K562 (cell line): Measurements from ENCODE around the gene SNTG2. TPM values are rescaled to one million over a fixed set of nuclear protein-coding genes. Genes with fewer than 3 reads are reported as not detected.

Experiments
- ATAC-seq: fragments of 200-7000 bp; cut with Tn5 transposase; 3 replicates; pipeline ENCODE4 v1.9.1; 2020; ENCODE audit warnings: moderate library complexity
- BruUV-seq: library from RNA; stranded (reverse); fragments of 400-500 nt; replicated peaks from 2 replicates; lab custom pipeline; 2021; lab: Mats Ljungman, UMichigan
- CTCF ChIA-PET: fragments of 300-600 bp; formaldehyde crosslinking; extraction: SDS; loops from one replicate; lab custom pipeline; 2021; ENCODE audit warnings: low intra/inter-chr PET ratio; lab: Yijun Ruan, JAX
- POLR2A ChIA-PET: fragments of 300-600, 350-650 bp; sonication (Branson Sonifier 250); formaldehyde crosslinking; extraction: SDS; loops from one replicate; lab custom pipeline; 2021; ENCODE audit warnings: antibody characterized with exemption, inconsistent platforms; lab: Yijun Ruan, JAX
- DNase-seq, 4 experiments: peaks; one replicate each; pipeline versions ENCODE4 v3.0.0 to v3.0.0-alpha.2; 2011 to 2018; ENCODE audit warnings: low spot score in 3 of 4, mixed read lengths in 3 of 4; ENCODE audit errors: extremely low read depth in 1 of 4
- FAIRE-seq: peaks from 2 replicates; lab custom pipeline; 2011; peaks lifted over from hg19 to GRCh38; lab: Jason Lieb, UNC
- H2AFZ ChIP-seq: 2 replicates; pipeline ENCODE4 v1.6.0; 2011; ENCODE audit warnings: low read depth, low read length, control low read depth, inconsistent platforms
- H3K27ac ChIP-seq: fragments of 200-600 bp; 3 replicates; pipeline ENCODE4 v1.8.0; 2011; ENCODE audit warnings: low read depth, mild to moderate bottlenecking, control low read depth, inconsistent platforms, low read length, moderate library complexity, mixed read lengths; ENCODE audit errors: extremely low read depth
- H3K27me3 ChIP-seq, 2 experiments: fragments of 300-600 bp in 1 of 2; 2 replicates in 1 of 2; 3 replicates in 1 of 2; pipeline versions ENCODE4 v1.6.0 to v1.8.0; 2011; ENCODE audit warnings: inconsistent platforms in 2 of 2, low read length in 2 of 2, mild to moderate bottlenecking in 1 of 2, mixed read lengths in 1 of 2, moderate library complexity in 1 of 2; ENCODE audit not compliant: control insufficient read depth in 2 of 2, insufficient read depth in 2 of 2
- H3K36me3 ChIP-seq: fragments of 300-600 bp; 3 replicates; pipeline ENCODE4 v1.8.0; 2011; ENCODE audit warnings: mild to moderate bottlenecking, low read length, inconsistent platforms; ENCODE audit not compliant: control insufficient read depth, insufficient read depth
- H3K4me1 ChIP-seq, 2 experiments: fragments of 200-600 bp in 1 of 2; replicated peaks in 1 of 2; 2 replicates in 1 of 2; 3 replicates in 1 of 2; pipeline versions ENCODE4 v1.5.1 to v1.8.0; 2011; ENCODE audit warnings: inconsistent platforms in 2 of 2, low read length in 2 of 2, mild to moderate bottlenecking in 1 of 2, mixed read lengths in 1 of 2, moderate library complexity in 1 of 2; ENCODE audit not compliant: control insufficient read depth in 2 of 2, insufficient read depth in 2 of 2
- H3K4me2 ChIP-seq: 2 replicates; pipeline ENCODE4 v1.6.1; 2011; ENCODE audit warnings: low read length, control low read depth, inconsistent platforms, mixed read lengths; ENCODE audit not compliant: insufficient read depth
- H3K4me3 ChIP-seq: fragments of 200-600 bp; sonication (generic), shearing (Covaris generic); 2 replicates; pipeline ENCODE4 v1.5.1; 2016; ENCODE audit warnings: control low read depth, inconsistent platforms
- H3K79me2 ChIP-seq: fragments of 200-600 bp; 3 replicates; pipeline ENCODE4 v1.8.0; 2011; ENCODE audit warnings: low read length, inconsistent platforms; ENCODE audit not compliant: control insufficient read depth, insufficient read depth
- H3K9ac ChIP-seq, 2 experiments: 2 replicates each; pipeline versions ENCODE4 v1.6.0 to v1.6.1; 2011; ENCODE audit warnings: low read depth in 2 of 2, low read length in 2 of 2, control low read depth in 1 of 2, inconsistent platforms in 1 of 2, mild to moderate bottlenecking in 1 of 2, mixed read lengths in 1 of 2; ENCODE audit not compliant: insufficient read depth in 1 of 2
- H3K9me1 ChIP-seq: one replicate; pipeline ENCODE4 v1.6.0; 2011; ENCODE audit warnings: inconsistent platforms, mild to moderate bottlenecking, low read length, moderate library complexity; ENCODE audit not compliant: control insufficient read depth, insufficient read depth
- H3K9me3 ChIP-seq: replicated peaks from 2 replicates; pipeline ENCODE4 v1.5.1; 2011; ENCODE audit warnings: low read depth, low read length, inconsistent platforms; ENCODE audit not compliant: control insufficient read depth, insufficient read depth
- H4K20me1 ChIP-seq: replicated peaks from 2 replicates; pipeline ENCODE4 v1.6.1; 2011; ENCODE audit warnings: low read length, inconsistent platforms, mixed read lengths; ENCODE audit not compliant: control insufficient read depth, insufficient read depth
- BCLAF1 ChIP-seq, 2 experiments: fragments of 450-650 bp in 1 of 2; IDR thresholded peaks; 2 replicates each; pipeline ENCODE4 v1.6.1; 2011 to 2017; ENCODE audit warnings: low read depth in 2 of 2, antibody characterized with exemption in 1 of 2, borderline replicate concordance in 1 of 2, low read length in 1 of 2, mild to moderate bottlenecking in 1 of 2, mixed read lengths in 1 of 2; ENCODE audit not compliant: control insufficient read depth in 1 of 2
- BCOR ChIP-seq: fragments of 450-650 bp; IDR thresholded peaks from 2 replicates; pipeline ENCODE4 v1.6.1; 2016
- ESRRB ChIP-seq: fragments of 250-450 bp; sonication (Bioruptor Pico); IDR thresholded peaks from 2 replicates; pipeline ENCODE4 v1.5.0; 2020; ENCODE audit warnings: mild to moderate bottlenecking, moderate library complexity, borderline replicate concordance
- HOXB6 ChIP-seq: fragments of 250-450 bp; sonication (Bioruptor Pico); IDR thresholded peaks from 2 replicates; pipeline ENCODE4 v1.5.1; 2022; ENCODE audit warnings: mild to moderate bottlenecking, borderline replicate concordance
- NCOA6 ChIP-seq: fragments of 450-650 bp; IDR thresholded peaks from 2 replicates; pipeline ENCODE4 v1.6.1; 2017; ENCODE audit warnings: mild to moderate bottlenecking
- ZC3H4 ChIP-seq: sonication (generic); formaldehyde crosslinking; IDR thresholded peaks from 2 replicates; pipeline ENCODE4 v1.9.0; 2021; ENCODE audit warnings: missing genetic modification reagents, borderline replicate concordance
- ZNF41 ChIP-seq: fragments of 250-450 bp; sonication (Bioruptor Pico); conservative IDR thresholded peaks from 2 replicates; pipeline ENCODE4 v1.4.0; 2020; ENCODE audit warnings: mild to moderate bottlenecking
- ZNF740 ChIP-seq, 3 experiments: fragments of 200-800 bp in 1 of 3; sonication (Bioruptor generic) in 1 of 3; sonication (generic) in 1 of 3; formaldehyde crosslinking in 1 of 3; IDR thresholded peaks; 2 replicates each; pipeline versions ENCODE4 v1.6.1 to v1.8.0; 2016 to 2022; ENCODE audit warnings: mild to moderate bottlenecking in 2 of 3, missing compliant biosample characterization in 2 of 3, missing genetic modification characterization in 2 of 3, missing genetic modification reagents in 1 of 3
- WGBS: fragments of 100-300 bp; shearing (Covaris generic); methylation state at CpG from one replicate; pipeline ENCODE4 v1.1.6; 2016; ENCODE audit warnings: low coverage, mixed read lengths; ENCODE audit not compliant: insufficient coverage; ENCODE audit errors: missing lambda C conversion rate; 5-methylcytosine and 5-hydroxymethylcytosine counted together
- in situ Hi-C: fragments of 300-500 bp; cut with MboI; formaldehyde crosslinking; loops from 4 replicates; pipeline ENCODE4 v1.15.0; 2018; ENCODE audit warnings: inconsistent platforms, mixed read lengths
- intact Hi-C: fragments of 100-400 bp; cut with micrococcal nuclease; formaldehyde crosslinking; loops from 2 replicates; pipeline ENCODE4 v1.14.2; 2022
- polyA plus RNA-seq, 8 experiments: library from polyadenylated mRNA; depleted of rRNA in 4 of 8; stranded (reverse) in 5 of 8; unstranded in 3 of 8; fragments of >200 nt; fragmentation: Nextera tagmentation in 2 of 8; fragmentation: Illumina TruSeq in 1 of 8; extraction: Ambion mirVana in 2 of 8; extraction: Trizol in 1 of 8; gene quantifications; 2 replicates each; pipeline versions ENCODE4 v1.2.1 to v1.2.3, GENCODE V29; 2011 to 2014; ENCODE audit warnings: inconsistent platforms in 1 of 8, missing spikeins in 1 of 8
- total RNA-seq, 7 experiments: library from RNA; depleted of rRNA in 6 of 7; stranded (reverse); fragments of >200 nt in 6 of 7; fragmentation: Illumina TruSeq in 2 of 7; extraction: Trizol in 2 of 7; gene quantifications; 2 replicates each; pipeline versions ENCODE4 v1.2.1 to v1.2.3, GENCODE V29; 2011 to 2021; ENCODE audit warnings: low replicate concordance in 1 of 7

SNTG2 gene
- total and polyA plus RNA-seq, 9 of the 15 experiments (the other 6 are each of a cell fraction or from before 2014, with no cell fraction given): not detected

GRCh38 chr2:964562-964961, 13.9 kb downstream of the SNTG2 start:
- in situ Hi-C loops (no loop called here), intact Hi-C loops (no loop called here)
- 1% methylated on average over 7 of the region's 8 CpGs for WGBS
- FAIRE-seq (no peak), DNase-seq (no peak), ATAC-seq (no peak)
- H2AFZ ChIP-seq: no peak overlapping the region
- no TSS peak for BruUV-seq
- H3K9me1 ChIP-seq: no peaks in the 10 kb centered on the region
- H3K79me2 ChIP-seq: no peaks in the 10 kb centered on the region
- no peak overlapping the region for H3K4me3 ChIP-seq
- TF ChIP-seq ZNF41 (no peak), HOXB6 (CRISPR knock-in tag) (no peak), ZC3H4 (CRISPR knock-in tag) (no peak), NCOA6 (no peak), ZNF740 (CRISPR knock-in tag; IDR thresholded peaks at IDR 0.05) (no peak), ZNF740 (tag; IDR thresholded peaks at IDR 0.05) (no peak), BCLAF1 (IDR thresholded peaks at IDR 0.05; ENCODE audit: borderline replicate concordance in 1 of 2, control insufficient read depth in 1 of 2, low read depth in 2 of 2, low read length in 1 of 2) (no peak), BCOR (no peak), ESRRB (CRISPR knock-in tag) (no peak)
- no peaks in the 10 kb centered on the region for H3K36me3 ChIP-seq
- H3K27me3 ChIP-seq: no peaks in the 10 kb centered on the region; a peak in 1 of 5 replicates
- no peaks in the 10 kb centered on the region for H3K9me3 ChIP-seq
- CTCF ChIA-PET: no interaction called here
- H3K27ac ChIP-seq: no peak overlapping the region
- POLR2A ChIA-PET: no interaction called here
- no peaks in the 10 kb centered on the region for H3K4me1 ChIP-seq
- no peak overlapping the region for H3K9ac ChIP-seq
- no peak overlapping the region for H3K4me2 ChIP-seq
- no peaks in the 10 kb centered on the region for H4K20me1 ChIP-seq
